HG02610 (cell line): ENCODE measurements around the gene RASA2.
"Not testable (repeated sequence)": the region's sequence is repeated elsewhere in the genome, so short reads cannot be mapped to it uniquely, and the experiment has no call there.

ENCODE experiments used
- ATAC-seq: cut with Tn5 transposase; IDR thresholded peaks from one replicate; pipeline ENCODE4 v1.9.1; 2021; ENCODE audit warnings: mild to moderate bottlenecking, moderate library complexity; ENCODE audit not compliant: unreplicated experiment

The RASA2 gene

DNA sequence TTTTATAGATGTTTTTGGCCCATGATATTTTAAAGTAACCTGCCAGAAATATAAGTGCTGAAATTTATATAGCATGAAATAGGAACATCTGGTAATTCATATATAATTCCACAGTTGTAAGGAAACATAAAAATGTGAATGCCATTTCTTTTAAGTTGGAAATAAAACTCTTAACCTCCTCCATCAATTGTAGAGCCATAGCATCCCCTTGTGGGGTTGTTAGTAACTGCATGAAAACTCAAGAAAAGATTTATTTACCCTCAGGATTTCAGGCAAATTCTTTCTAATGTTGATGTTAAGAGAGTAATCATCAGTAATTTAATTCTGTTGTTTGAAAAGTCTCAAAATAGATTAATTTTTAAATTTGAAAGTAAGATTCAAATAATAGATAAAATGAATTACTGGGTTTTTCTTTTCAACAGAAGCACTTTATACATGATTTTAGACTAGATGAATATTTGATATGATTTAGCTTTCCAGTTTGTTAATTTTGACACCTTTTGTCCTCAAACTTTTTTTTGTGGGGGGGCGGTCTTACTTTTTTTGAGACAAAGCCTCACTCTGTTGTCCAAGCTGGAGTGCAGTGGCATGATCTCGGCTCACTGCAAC lies 74.7 kb downstream of the RASA2 start:
- ATAC-seq: no peak

DNA sequence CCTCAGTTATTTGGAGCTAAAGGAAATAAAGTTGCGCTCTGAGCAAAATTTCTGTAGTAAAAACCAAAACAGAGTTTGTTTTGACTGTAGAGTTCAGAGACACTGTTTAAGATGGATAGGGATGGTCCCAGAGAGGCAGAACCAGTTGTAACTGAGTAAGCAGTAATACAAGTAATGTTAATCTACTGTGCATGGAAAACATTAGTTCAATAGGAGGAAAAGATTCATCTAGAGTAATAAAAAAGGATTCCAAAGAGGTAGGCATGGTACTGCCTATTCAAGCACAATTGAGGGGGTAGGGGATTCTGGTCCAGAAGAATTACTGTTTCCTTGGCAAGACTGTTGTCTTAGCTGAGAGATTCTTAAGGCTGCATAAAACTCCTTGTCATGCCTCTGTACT lies 77.4 kb downstream of the RASA2 start:
- no peak for ATAC-seq

DNA sequence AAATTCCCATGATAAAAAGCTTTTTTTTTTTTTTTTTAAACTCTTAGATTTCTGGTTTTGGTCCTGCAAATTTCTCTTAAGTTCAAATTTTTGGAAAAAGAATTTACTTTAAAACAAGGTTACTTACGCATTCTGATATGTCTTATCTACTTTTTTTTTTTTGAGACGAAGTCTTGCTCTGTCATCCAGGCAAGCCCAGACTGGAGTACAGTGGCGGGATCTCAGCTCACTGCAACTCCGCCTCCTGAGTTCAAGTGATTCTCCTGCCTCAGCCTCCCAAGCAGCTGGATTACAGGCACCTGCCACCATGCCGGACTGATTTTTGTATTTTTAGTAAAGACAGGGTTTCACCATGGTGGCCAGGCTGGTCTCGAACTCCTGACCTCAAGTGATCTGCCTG lies 83.2 kb downstream of the RASA2 start:
- no peak for ATAC-seq

DNA sequence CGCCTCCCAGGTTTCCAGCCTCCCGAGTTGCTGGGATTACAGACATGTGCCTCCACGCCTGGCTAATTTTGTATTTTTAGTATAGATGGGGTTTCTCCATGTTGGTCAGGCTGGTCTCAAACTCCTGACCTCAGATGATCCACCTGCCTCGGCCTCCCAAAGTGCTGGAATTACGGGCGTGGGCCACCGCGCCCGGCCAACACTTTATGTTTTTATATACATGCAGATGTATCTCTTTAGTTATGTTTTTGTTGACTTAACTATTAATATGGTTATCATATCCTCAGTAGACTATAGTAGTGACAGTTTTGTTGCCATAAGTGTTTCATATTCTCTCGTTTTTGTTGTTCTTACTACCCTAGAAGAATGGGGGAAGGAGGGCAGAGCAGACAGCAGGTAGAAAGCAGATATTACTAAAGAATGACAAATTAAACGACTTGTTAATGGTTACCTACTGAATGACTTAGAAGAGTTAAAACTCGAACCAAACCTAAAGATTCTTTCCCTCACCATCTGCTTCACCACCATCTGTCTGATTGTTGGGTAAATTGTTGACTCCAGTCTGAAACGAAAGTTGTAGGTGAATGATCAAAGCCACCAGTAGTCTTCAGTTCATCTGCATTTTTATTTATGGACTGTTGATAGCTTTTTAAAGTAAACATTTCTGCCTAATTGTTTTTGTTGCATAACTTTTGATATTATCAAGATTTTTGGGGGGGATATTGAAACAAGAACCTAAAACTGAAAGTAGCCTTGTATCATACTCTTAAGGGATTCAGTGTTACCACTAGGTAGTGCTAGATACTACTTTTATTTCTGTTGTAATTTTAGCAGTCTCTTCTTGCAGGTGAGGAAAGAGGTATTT lies 89.3 kb downstream of the RASA2 start:
- ATAC-seq: no peak

- no peak for ATAC-seq
Measured at GRCh38 chr3:141576744-141577052, 89.9 kb downstream of the RASA2 start.

DNA sequence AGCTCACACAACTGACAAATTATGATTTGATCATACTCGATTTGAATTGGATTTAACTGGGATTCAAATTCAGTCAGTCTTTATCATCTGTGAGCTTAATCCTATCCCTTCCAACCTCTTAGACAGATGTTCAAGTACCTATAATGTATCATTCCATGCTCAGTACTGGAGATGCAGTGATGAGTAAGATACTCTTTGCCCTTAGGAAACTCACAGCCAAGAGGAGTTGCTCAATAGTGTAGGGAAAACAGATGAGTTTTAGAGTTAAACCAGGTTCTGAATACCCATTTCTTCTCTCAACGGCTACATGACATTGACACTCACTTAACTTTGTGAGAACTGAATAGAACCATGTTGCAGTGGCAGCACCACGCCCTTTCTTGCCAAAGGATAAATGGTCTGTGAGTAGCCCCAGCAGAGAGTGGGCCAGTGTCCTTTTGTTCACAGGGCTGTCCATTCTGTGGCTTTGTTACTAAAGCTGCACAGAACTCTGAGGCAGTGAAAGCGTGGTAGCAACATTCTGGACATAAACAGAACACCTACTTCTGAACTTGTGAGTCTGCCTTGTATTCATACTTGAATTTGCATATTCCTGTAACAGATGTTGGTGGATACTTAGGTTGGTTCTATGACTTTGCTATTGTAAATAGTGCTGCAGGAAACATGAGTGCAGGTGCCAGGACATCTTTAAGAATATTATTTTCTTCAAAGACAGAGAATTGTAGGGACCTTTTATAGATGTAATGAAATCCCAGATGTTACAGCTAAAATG lies 91.6 kb downstream of the RASA2 start:
- no peak for ATAC-seq

GRCh38 chr3:141594357-141594756 lies 107.5 kb downstream of the RASA2 start:
- no peak for ATAC-seq

DNA sequence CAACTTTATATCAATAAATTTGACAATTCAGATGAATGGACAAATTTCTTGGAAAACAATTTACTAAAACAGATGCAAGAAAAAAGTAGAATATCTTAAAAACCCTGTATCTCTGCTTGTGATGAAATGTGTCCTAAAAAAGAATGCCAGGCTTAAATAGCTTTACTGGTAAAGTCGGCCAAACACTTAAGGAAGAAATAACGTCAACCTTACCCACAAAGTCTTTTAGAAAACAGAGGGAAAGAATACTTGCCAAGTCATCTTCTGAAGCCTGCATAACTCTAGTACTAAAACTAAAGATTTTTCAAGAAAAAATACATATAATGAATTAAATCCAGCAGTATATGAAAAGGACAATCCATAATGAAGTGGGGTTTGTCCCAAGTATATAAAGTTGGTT lies 111.1 kb downstream of the RASA2 start:
- no peak for ATAC-seq

- ATAC-seq: no peak
Measured at GRCh38 chr3:141600331-141600730, 113.5 kb downstream of the RASA2 start.

- no peak for ATAC-seq
Measured at GRCh38 chr3:141602706-141603105, 115.9 kb downstream of the RASA2 start.

- no peak for ATAC-seq
Measured at GRCh38 chr3:141603473-141604035, 116.7 kb downstream of the RASA2 start.

- ATAC-seq: no peak
Measured at GRCh38 chr3:141605883-141606282, 119.1 kb downstream of the RASA2 start.

DNA sequence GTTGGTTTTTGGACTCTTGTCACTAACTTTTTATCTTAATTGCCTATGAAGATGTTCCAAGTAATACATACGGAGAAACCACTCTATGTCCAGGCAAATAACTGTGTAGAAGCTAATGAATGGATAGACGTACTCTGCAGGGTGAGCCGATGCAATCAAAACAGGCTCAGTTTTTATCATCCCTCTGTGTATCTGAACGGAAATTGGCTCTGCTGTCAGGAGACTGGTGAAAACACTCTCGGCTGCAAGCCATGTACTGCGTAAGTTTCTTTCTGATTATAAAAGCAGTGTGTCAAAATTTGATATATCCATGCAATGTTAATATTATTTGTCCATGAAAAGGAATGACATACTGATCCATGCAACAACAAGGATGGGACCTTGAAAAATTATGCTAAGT lies 121.6 kb downstream of the RASA2 start:
- no peak for ATAC-seq

GRCh38 chr3:141610939-141611338 lies 124.1 kb downstream of the RASA2 start:
- ATAC-seq: no peak

GRCh38 chr3:141618103-141618910 lies 131.5 kb downstream of the RASA2 start:
- no peak for ATAC-seq

DNA sequence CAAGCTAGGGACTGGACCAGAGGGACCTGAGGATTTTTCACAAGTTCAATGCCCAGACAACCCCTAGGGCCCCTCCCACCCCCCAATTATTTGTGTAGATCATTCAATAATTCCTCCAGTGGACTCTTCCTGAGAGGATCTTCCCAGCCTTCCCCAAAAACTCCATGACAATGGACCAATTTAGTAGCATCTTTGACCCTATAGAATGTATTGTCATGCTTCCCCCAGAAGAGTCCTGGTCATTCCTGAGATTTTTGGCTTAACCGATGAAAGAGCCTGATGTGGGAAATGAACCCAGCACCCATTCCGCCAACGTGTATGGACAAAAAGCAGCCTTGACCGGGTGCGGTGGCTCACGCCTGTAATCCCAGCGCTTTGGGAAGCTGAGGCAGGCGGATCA lies 132.1 kb downstream of the RASA2 start:
- ATAC-seq: no peak

DNA sequence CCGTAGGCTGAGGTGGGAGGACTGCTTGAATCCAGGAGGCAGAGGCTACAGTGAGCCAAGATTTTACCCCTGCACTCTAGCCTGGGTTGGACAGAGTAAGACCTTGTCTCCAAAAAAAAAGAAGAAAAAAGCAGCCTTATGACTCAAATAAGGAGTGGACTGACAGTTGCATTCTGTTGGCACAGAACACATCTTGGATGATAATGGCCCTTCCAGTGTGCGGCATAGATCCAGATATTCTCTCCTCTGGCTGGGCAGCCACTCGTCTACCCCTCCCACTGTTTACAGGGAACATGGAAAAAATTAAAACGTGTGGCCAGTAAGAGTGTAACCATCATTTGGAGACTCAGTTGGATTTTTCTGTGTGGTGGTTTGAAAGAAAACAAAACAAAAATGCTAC lies 132.6 kb downstream of the RASA2 start:
- no peak for ATAC-seq

GRCh38 chr3:141623691-141624090 lies 136.9 kb downstream of the RASA2 start:
- no peak for ATAC-seq

GRCh38 chr3:141625506-141625905 lies 138.7 kb downstream of the RASA2 start:
- ATAC-seq: no peak

- ATAC-seq: not testable (repeated sequence)
Measured at GRCh38 chr3:141628334-141628733, 141.5 kb downstream of the RASA2 start.
